Astrocyte of the cerebellum (primary cell): Measurements from ENCODE around the gene MAVS.

Experiments
- DNase-seq: peaks from one replicate; pipeline ENCODE4 v3.0.0-alpha.2; 2011; ENCODE audit warnings: low read depth
- H3K4me3 ChIP-seq: 2 replicates; pipeline ENCODE4 v1.5.1; 2011; ENCODE audit warnings: mild to moderate bottlenecking, low read depth, low read length, moderate library complexity
- in situ Hi-C: cut with HindIII; loops from 2 replicates; pipeline ENCODE4 v1.10.0; 2017; ENCODE audit warnings: low sequenced_read_pairs
- TF ChIP-seq, protein P1 (sequence below): IDR thresholded peaks from 2 replicates; pipeline ENCODE4 v1.5.1; 2012; ENCODE audit warnings: low read length, low read depth, moderate library complexity, mild to moderate bottlenecking; ENCODE audit errors: missing control alignments

The MAVS gene

DNA sequence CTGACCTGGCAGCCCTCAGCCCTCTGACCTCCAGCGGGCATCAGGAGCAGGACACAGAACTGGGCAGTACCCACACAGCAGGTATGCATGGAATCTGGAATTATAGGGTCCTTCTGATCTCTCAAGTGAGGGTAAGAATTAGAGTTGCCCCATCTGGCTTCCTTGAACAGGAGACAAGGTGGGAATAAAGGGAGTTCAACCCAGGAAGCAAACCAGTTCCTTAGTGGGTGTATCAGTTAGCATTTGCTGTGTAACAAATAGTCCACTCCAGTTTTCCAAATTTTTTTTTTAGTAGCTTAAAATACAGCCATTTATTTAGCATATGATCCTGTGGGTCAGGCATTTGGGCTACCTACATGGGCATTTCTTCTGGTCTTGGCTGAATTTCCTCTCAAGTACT lies 15.7 kb downstream of the MAVS start:
- in situ Hi-C loops: no loop called here
- H3K4me3 ChIP-seq: no peak overlapping the region
- no peak for DNase-seq
- TF ChIP-seq, protein P1, sequence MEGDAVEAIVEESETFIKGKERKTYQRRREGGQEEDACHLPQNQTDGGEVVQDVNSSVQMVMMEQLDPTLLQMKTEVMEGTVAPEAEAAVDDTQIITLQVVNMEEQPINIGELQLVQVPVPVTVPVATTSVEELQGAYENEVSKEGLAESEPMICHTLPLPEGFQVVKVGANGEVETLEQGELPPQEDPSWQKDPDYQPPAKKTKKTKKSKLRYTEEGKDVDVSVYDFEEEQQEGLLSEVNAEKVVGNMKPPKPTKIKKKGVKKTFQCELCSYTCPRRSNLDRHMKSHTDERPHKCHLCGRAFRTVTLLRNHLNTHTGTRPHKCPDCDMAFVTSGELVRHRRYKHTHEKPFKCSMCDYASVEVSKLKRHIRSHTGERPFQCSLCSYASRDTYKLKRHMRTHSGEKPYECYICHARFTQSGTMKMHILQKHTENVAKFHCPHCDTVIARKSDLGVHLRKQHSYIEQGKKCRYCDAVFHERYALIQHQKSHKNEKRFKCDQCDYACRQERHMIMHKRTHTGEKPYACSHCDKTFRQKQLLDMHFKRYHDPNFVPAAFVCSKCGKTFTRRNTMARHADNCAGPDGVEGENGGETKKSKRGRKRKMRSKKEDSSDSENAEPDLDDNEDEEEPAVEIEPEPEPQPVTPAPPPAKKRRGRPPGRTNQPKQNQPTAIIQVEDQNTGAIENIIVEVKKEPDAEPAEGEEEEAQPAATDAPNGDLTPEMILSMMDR: no peak

DNA sequence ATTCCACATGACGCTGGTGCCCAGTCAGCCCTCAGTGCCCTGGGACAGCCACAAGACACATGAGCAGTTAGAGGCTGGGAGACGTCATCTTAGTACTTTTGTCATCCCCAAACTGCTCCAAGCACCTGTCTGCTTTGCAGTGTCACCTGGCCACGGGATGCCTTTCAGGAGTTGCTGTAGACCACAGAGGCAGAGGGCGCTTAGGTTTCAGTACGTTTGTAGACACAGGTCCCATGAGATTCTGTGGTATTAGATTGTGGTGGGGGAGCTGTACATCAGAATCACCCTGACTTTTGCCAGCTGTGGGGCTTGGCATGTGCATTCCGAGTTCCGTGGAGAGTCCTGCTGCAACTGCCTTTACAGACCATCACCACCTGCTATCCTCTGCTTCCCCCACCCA lies 16.7 kb downstream of the MAVS start:
- TF ChIP-seq, protein P1: no peak
- DNase-seq: no peak
- in situ Hi-C loops: no loop called here
- H3K4me3 ChIP-seq: no peak overlapping the region

DNA sequence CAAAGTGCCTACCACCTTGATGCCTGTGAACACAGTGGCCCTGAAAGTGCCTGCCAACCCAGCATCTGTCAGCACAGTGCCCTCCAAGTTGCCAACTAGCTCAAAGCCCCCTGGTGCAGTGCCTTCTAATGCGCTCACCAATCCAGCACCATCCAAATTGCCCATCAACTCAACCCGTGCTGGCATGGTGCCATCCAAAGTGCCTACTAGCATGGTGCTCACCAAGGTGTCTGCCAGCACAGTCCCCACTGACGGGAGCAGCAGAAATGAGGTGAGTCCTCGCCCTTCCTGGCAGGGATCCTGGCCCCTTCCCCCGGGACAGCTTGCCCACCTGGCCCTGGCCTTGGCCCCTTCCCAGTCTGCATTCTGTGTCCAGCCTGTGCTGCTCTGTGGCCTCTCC lies 17.9 kb downstream of the MAVS start:
- TF ChIP-seq, protein P1: no peak
- no peak for DNase-seq
- H3K4me3 ChIP-seq: no peak overlapping the region
- in situ Hi-C loops: no loop called here

DNA sequence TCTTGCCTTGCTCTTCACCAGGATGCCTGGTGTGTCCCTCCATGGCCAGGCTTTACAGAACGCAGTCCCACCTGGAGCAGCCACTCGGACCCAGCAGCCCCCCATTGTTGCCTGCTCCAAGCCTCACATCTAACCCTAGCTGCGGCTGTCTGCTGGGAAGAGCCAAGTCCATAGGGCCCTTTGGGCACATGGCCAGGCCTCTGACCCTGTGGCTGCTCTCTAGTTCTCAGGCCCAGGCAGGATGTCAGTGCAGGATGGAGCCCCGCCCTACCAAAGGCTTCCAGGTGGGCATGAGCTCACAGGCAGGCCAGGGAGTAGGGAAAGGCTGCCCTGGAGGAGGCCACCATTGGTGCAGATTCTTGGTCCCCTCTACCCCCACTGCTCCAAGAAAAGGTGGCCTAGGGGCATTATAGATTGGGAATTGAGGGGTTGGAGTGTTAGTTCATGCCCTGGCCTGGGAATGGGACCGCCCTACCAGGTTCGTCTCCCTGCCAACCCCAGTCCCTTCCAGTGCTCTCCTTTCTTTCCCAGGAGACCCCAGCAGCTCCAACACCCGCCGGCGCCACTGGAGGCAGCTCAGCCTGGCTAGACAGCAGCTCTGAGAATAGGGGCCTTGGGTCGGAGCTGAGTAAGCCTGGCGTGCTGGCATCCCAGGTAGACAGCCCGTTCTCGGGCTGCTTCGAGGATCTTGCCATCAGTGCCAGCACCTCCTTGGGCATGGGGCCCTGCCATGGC lies 18.7 kb downstream of the MAVS start:
- in situ Hi-C loops: no loop called here
- H3K4me3 ChIP-seq: no peak overlapping the region
- TF ChIP-seq, protein P1: no peak
- DNase-seq: no peak

DNA sequence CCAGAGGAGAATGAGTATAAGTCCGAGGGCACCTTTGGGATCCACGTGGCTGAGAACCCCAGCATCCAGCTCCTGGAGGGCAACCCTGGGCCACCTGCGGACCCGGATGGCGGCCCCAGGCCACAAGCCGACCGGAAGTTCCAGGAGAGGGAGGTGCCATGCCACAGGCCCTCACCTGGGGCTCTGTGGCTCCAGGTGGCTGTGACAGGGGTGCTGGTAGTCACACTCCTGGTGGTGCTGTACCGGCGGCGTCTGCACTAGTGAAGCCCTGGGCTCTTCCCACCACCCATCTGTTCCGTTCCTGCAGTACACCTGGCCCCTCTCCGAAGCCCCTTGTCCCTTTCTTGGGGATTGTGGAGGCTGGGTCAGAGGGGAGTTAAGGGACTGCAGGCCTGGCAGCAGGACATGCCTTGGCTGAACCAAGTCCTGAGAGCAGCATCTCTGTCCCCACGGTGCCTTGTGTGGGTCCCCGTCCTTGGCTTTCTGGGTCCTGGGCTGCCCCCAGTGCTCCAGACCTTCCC lies 19.3 kb downstream of the MAVS start:
- no peak for DNase-seq
- in situ Hi-C loops: no loop called here
- H3K4me3 ChIP-seq: no peak overlapping the region
- TF ChIP-seq, protein P1: no peak

DNA sequence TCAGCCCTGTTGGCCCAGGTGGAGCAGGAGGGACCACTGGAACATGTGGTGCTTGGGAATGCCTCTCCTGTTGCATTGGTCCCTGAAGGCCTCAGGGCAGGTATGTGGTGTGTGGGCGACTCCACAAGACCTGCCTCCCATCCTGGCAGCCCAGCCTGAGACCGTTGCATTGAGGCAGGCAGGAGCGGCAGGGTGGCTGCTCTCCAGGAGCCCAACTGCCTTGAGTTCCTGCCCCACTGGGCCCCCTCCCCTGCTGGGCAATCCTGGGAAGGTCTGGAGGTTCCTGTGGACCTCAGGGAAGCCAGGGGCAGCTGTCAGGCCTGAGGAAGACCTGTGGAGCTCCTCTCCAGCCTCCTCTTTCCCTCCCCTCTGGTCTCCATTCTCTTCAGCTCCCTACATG lies 19.8 kb downstream of the MAVS start:
- DNase-seq: no peak
- H3K4me3 ChIP-seq: no peak overlapping the region
- in situ Hi-C loops: no loop called here
- TF ChIP-seq, protein P1: no peak
